Measurements from ENCODE around the gene REN.

GRCh38 chr1:204211046-204211445 lies 44.9 kb upstream of the REN start:
- TF ChIP-seq POLR2AphosphoS5 (IDR thresholded peaks at IDR 0.05; ENCODE audit: borderline replicate concordance, low read depth, low read length) (no peak), FOXP2 (optimal IDR thresholded peaks at IDR 0.05; ENCODE audit: control extremely low read depth, extremely low read length, insufficient read depth) (no peak)
